Right lobe of liver (tissue), 6 donors: Measurements from ENCODE around the gene CFLAR. TPM values are rescaled to one million over a fixed set of nuclear protein-coding genes. Genes with fewer than 3 reads are reported as not detected.
"Not testable (repeated sequence)": the region's sequence is repeated elsewhere in the genome, so short reads cannot be mapped to it uniquely, and the experiment has no call there.

Experiments
- ATAC-seq, 4 donors: fragments of 200-7000 bp; cut with Tn5 transposase; one replicate each; pipeline ENCODE4 v1.9.1; 2020; ENCODE audit warnings: mild to moderate bottlenecking in 4 of 4, moderate library complexity in 4 of 4
- DNase-seq, 3 donors: peaks; one replicate each; pipeline ENCODE4 v3.0.0-alpha.2; 2020
- H3K27ac ChIP-seq, 3 donors: fragments of 200-600 bp; one replicate each; pipeline ENCODE4 v1.8.0; 2022
- H3K27me3 ChIP-seq, 2 donors: fragments of 200-600 bp; one replicate each; pipeline ENCODE4 v1.8.0; 2022
- H3K36me3 ChIP-seq, 4 donors: fragments of 200-600 bp; sonication (generic) in 1 of 4; one replicate each; pipeline versions ENCODE4 v1.5.1 to v1.8.0; 2017 to 2022; ENCODE audit warnings: control low read depth in 1 of 4
- H3K4me1 ChIP-seq, 4 donors: fragments of 200-600 bp; sonication (generic) in 1 of 4; one replicate each; pipeline versions ENCODE4 v1.5.1 to v1.8.0; 2017 to 2022; ENCODE audit warnings: control low read depth in 1 of 4
- H3K4me3 ChIP-seq, 3 donors: fragments of 200-600 bp; one replicate each; pipeline ENCODE4 v1.8.0; 2022
- H3K9me3 ChIP-seq, 4 donors: fragments of 200-600 bp; sonication (generic) in 1 of 4; one replicate each; pipeline versions ENCODE4 v1.5.1 to v1.8.0; 2017 to 2022; ENCODE audit warnings: control low read depth in 1 of 4
- CTCF ChIP-seq, 4 donors: fragments of 200-600 bp in 3 of 4; fragments of 450-650 bp in 1 of 4; IDR thresholded peaks; one replicate each; pipeline versions ENCODE4 v1.5.1 to v1.8.0; 2016 to 2022; ENCODE audit warnings: antibody characterized with exemption in 4 of 4, mild to moderate bottlenecking in 2 of 4
- POLR2A ChIP-seq: fragments of 450-650 bp; IDR thresholded peaks from one replicate; pipeline ENCODE4 v1.6.1; 2017; ENCODE audit warnings: antibody characterized with exemption, mild to moderate bottlenecking
- WGBS: methylation state at CpG from one replicate; pipeline ENCODE4 v1.1.6; 2018; ENCODE audit warnings: low coverage, low lambda C conversion rate; ENCODE audit not compliant: insufficient coverage; ENCODE audit errors: missing lambda C conversion rate; 5-methylcytosine and 5-hydroxymethylcytosine counted together
- intact Hi-C, 2 donors: fragments of 100-400 bp; cut with DNase I; formaldehyde crosslinking; loops; one replicate each; pipeline versions ENCODE4 v1.11.2 to v1.14.1; 2022
- total RNA-seq, 6 experiments: library from RNA; depleted of rRNA in 2 of 6; stranded (reverse); fragments of >200 nt in 2 of 6; fragmentation: NEBNext Ultra II Directional in 3 of 6; extraction: Animal tissue kit (Norgen Biotek cat#: 25700) in 3 of 6; gene quantifications; one replicate each; pipeline versions ENCODE4 v1.1.0 to v1.2.4, GENCODE V29; 2016 to 2023
- donor health status: DM: no; HTN: yes; CAD: no.
- donor health status: DM: no; HTN: no; CAD: no.
- donor health status: DM: no; HTN: no; CAD: no.
- donor health status: DM: no; HTN: yes; CAD: no.
- donor health status: DM: no; HTN: yes; CAD: no.

The CFLAR gene
- total RNA-seq, 6 experiments from 2014 or later, result 50.2 to 85.4 (median 66.3) TPM

DNA sequence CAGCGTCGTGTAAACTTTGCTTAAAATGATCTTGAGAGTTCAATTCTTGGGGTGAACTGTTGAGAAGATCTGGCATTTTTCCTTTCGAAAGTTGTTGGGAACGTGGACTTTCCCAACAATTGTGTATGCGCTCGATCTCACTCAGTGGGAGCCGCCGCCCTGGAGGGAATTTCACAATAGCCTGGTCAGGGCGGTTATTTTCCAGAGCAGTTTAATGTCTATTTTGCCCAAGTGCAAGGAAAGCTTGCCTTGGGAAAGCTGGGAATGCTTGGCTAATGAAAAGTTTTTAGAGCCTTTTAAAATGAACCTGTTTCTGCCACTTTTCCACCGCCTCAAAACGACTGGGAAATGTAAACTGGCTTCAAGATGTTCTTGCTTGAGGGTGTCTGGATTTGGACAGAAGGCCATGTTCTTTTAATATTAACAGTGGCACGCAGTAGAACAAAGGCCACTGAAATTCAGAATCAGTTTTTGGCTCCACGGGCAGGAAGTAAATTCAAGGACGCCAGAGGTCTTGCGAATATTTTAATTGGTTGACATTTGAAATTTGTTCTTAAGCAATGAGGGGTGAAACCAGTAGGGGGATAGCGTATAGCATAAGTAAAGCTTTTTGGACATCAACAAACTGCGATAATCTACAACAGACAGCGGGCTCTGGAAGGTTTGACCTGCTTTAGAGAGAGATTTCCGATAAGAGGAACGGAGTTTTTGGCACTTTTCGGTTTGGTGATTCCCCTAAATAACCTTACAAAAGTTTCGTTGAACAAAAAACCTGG, 1.2 kb downstream of the CFLAR start:
- ATAC-seq, result peak; percentile 27 to 53 (median 39)

GRCh38 chr2:201117735-201118094, 1.8 kb downstream of the CFLAR start:
- H3K36me3 ChIP-seq, DNase-seq, H3K9me3 ChIP-seq, intact Hi-C loops, H3K27me3 ChIP-seq, ATAC-seq: not testable (repeated sequence)
- peak overlapping the region; percentile 68 to 90 (median 89) for H3K4me3 ChIP-seq
- WGBS, result under 1% methylated on average over 13 of the region's 13 CpGs
- H3K27ac ChIP-seq, result peak overlapping the region; percentile 99 to 100 (median 100)
- H3K4me1 ChIP-seq, result peaks cover 0 to 42% (median 13%) of the 10 kb centered on the region in 4 donors

More for the DNA sequence above, 1.2 kb downstream of the CFLAR start:
- TF ChIP-seq POLR2A (peak; percentile 68), CTCF (IDR thresholded peaks at IDR 0.05) (peak in 2 of 4 donors; percentile 22 to 48)
- no peaks in the 10 kb centered on the region for H3K36me3 ChIP-seq
- H3K4me3 ChIP-seq, result peak overlapping the region; percentile 68 to 90 (median 89)
- intact Hi-C loops, result no loop called here
- peaks cover 0 to 37% (median 10%) of the 10 kb centered on the region in 4 donors for H3K4me1 ChIP-seq
- H3K27ac ChIP-seq, result peak overlapping the region; percentile 99 to 100 (median 100)
- DNase-seq, result peak; percentile 61 to 80 (median 78)
- H3K9me3 ChIP-seq, result no peaks in the 10 kb centered on the region
- no peaks in the 10 kb centered on the region for H3K27me3 ChIP-seq
- WGBS, result under 1% methylated on average over 21 of the region's 22 CpGs

- Histone ChIP-seq H3K36me3 (no peaks in the 10 kb centered on the region), H3K4me1 (peaks cover 0 to 48% (median 16%) of the 10 kb centered on the region in 4 donors), H3K4me3 (peak overlapping the region; percentile 68 to 90 (median 89)), H3K27me3 (no peaks in the 10 kb centered on the region), H3K27ac (peak overlapping the region; percentile 99 to 100 (median 100)), H3K9me3 (no peaks in the 10 kb centered on the region)
- TF ChIP-seq CTCF (IDR thresholded peaks at IDR 0.05) (peak; percentile 26 to 51 (median 40)), POLR2A (peak; percentile 63)
- DNase-seq (peak; percentile 89 to 93 (median 90)), ATAC-seq (peak; percentile 51 to 61 (median 59))
- under 1% methylated on average over 27 of the region's 48 CpGs for WGBS
- intact Hi-C loops, result no loop called here
Observed at GRCh38 chr2:201118121-201118960, 2.4 kb downstream of the CFLAR start.

GRCh38 chr2:201118961-201119854, 3.2 kb downstream of the CFLAR start:
- ATAC-seq, result peak in 2 of 4 donors; percentile 0 to 1
- Histone ChIP-seq H3K4me3 (peak overlapping the region; percentile 68 to 90 (median 89)), H3K9me3 (no peaks in the 10 kb centered on the region), H3K36me3 (no peaks in the 10 kb centered on the region), H3K27ac (peak overlapping the region; percentile 99 to 100 (median 100)), H3K27me3 (no peaks in the 10 kb centered on the region), H3K4me1 (peaks cover 0 to 57% (median 19%) of the 10 kb centered on the region in 4 donors)
- intact Hi-C loops, result no loop called here
- no peak for DNase-seq
- TF ChIP-seq CTCF (IDR thresholded peaks at IDR 0.05), result no peak
- no peak for TF ChIP-seq POLR2A
- under 1% methylated on average over 11 of the region's 12 CpGs for WGBS
